A549 (cell line): ENCODE results near the gene ZNF320.

Experiments used
- CEBPB ChIP-seq, 2 experiments: fragments of >200 bp in 1 of 2; sonication (Bioruptor Twin) in 1 of 2; formaldehyde crosslinking in 1 of 2; IDR thresholded peaks; 2 replicates each; pipeline ENCODE4 v1.6.1; 2012 to 2016
- EP300 ChIP-seq, 2 experiments: fragments of >200 bp; sonication (Bioruptor Twin); formaldehyde crosslinking; IDR thresholded peaks; 2 replicates in 1 of 2; 3 replicates in 1 of 2; pipeline ENCODE4 v1.6.1; 2016 to 2017
- POLR2A ChIP-seq: IDR thresholded peaks from 2 replicates; pipeline ENCODE4 v1.6.1; 2012; ENCODE audit warnings: mild to moderate bottlenecking, low read length
- RAD21 ChIP-seq, 2 experiments: fragments of >200 bp in 1 of 2; sonication (Bioruptor Twin) in 1 of 2; formaldehyde crosslinking in 1 of 2; IDR thresholded peaks in 1 of 2; conservative IDR thresholded peaks in 1 of 2; 2 replicates in 1 of 2; 3 replicates in 1 of 2; pipeline ENCODE4 v1.6.1; 2012 to 2018; ENCODE audit warnings: inconsistent platforms in 1 of 2
- RFX5 ChIP-seq: fragments of 450-650 bp; IDR thresholded peaks from 2 replicates; pipeline ENCODE4 v1.7.1; 2014; ENCODE audit warnings: antibody characterized with exemption, mild to moderate bottlenecking, moderate library complexity
- TF ChIP-seq, protein P1 (sequence below): fragments of >200 bp; sonication (Bioruptor Twin); formaldehyde crosslinking; IDR thresholded peaks from 3 replicates; pipeline ENCODE4 v1.5.1; 2016
- TF ChIP-seq, protein P2 (sequence below): fragments of 200-600 bp; sonication (generic); IDR thresholded peaks from 2 replicates; pipeline ENCODE4 v1.6.1; 2016; ENCODE audit warnings: antibody characterized with exemption, mild to moderate bottlenecking, moderate library complexity
- TF ChIP-seq, protein P3 (sequence below): fragments of 450-650 bp; IDR thresholded peaks from 2 replicates; pipeline ENCODE4 v1.6.1; 2014; ENCODE audit warnings: antibody characterized with exemption

GRCh38 chr19:52922841-52923777, 25.7 kb upstream of the ZNF320 start, which contains the start of gene ZNF888:
- TF ChIP-seq RFX5 (no peak), POLR2A (no peak), RAD21 (conservative IDR thresholded peaks at IDR 0.05 in 1 of 2, IDR thresholded peaks at IDR 0.05 in 1 of 2) (no peak), EP300 (IDR thresholded peaks at IDR 0.05) (no peak), CEBPB (IDR thresholded peaks at IDR 0.05) (no peak)
- TF ChIP-seq, protein P1, sequence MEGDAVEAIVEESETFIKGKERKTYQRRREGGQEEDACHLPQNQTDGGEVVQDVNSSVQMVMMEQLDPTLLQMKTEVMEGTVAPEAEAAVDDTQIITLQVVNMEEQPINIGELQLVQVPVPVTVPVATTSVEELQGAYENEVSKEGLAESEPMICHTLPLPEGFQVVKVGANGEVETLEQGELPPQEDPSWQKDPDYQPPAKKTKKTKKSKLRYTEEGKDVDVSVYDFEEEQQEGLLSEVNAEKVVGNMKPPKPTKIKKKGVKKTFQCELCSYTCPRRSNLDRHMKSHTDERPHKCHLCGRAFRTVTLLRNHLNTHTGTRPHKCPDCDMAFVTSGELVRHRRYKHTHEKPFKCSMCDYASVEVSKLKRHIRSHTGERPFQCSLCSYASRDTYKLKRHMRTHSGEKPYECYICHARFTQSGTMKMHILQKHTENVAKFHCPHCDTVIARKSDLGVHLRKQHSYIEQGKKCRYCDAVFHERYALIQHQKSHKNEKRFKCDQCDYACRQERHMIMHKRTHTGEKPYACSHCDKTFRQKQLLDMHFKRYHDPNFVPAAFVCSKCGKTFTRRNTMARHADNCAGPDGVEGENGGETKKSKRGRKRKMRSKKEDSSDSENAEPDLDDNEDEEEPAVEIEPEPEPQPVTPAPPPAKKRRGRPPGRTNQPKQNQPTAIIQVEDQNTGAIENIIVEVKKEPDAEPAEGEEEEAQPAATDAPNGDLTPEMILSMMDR, result no peak
- TF ChIP-seq, protein P2, sequence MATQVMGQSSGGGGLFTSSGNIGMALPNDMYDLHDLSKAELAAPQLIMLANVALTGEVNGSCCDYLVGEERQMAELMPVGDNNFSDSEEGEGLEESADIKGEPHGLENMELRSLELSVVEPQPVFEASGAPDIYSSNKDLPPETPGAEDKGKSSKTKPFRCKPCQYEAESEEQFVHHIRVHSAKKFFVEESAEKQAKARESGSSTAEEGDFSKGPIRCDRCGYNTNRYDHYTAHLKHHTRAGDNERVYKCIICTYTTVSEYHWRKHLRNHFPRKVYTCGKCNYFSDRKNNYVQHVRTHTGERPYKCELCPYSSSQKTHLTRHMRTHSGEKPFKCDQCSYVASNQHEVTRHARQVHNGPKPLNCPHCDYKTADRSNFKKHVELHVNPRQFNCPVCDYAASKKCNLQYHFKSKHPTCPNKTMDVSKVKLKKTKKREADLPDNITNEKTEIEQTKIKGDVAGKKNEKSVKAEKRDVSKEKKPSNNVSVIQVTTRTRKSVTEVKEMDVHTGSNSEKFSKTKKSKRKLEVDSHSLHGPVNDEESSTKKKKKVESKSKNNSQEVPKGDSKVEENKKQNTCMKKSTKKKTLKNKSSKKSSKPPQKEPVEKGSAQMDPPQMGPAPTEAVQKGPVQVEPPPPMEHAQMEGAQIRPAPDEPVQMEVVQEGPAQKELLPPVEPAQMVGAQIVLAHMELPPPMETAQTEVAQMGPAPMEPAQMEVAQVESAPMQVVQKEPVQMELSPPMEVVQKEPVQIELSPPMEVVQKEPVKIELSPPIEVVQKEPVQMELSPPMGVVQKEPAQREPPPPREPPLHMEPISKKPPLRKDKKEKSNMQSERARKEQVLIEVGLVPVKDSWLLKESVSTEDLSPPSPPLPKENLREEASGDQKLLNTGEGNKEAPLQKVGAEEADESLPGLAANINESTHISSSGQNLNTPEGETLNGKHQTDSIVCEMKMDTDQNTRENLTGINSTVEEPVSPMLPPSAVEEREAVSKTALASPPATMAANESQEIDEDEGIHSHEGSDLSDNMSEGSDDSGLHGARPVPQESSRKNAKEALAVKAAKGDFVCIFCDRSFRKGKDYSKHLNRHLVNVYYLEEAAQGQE, result no peak
- TF ChIP-seq, protein P3, sequence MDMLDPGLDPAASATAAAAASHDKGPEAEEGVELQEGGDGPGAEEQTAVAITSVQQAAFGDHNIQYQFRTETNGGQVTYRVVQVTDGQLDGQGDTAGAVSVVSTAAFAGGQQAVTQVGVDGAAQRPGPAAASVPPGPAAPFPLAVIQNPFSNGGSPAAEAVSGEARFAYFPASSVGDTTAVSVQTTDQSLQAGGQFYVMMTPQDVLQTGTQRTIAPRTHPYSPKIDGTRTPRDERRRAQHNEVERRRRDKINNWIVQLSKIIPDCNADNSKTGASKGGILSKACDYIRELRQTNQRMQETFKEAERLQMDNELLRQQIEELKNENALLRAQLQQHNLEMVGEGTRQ, result no peak
